Mesendoderm (in vitro differentiated cells): ENCODE results near the gene CDC14A.
"Not testable (repeated sequence)": the region's sequence is repeated elsewhere in the genome, so short reads cannot be mapped to it uniquely, and the experiment has no call there.

Experiments used
- DNase-seq: peaks from one replicate; pipeline ENCODE4 v3.0.0; 2013
- H2AK5ac ChIP-seq: 2 replicates; pipeline ENCODE4 v1.6.1; 2013; ENCODE audit warnings: low read length, inconsistent platforms
- H2BK120ac ChIP-seq: 2 replicates; pipeline ENCODE4 v1.6.1; 2013; ENCODE audit warnings: low read depth, mild to moderate bottlenecking, low read length, moderate library complexity, mixed read lengths
- H2BK15ac ChIP-seq: replicated peaks from 2 replicates; pipeline ENCODE4 v1.6.1; 2013; ENCODE audit warnings: low read depth, mild to moderate bottlenecking, moderate library complexity
- H2BK5ac ChIP-seq: 2 replicates; pipeline ENCODE4 v1.6.1; 2013; ENCODE audit warnings: low read length, inconsistent platforms
- H3K18ac ChIP-seq: 2 replicates; pipeline ENCODE4 v1.6.1; 2013; ENCODE audit warnings: mild to moderate bottlenecking, low read length, mixed read lengths
- H3K23ac ChIP-seq: one replicate; pipeline ENCODE4 v1.6.1; 2013; ENCODE audit warnings: low read length
- H3K27ac ChIP-seq: 2 replicates; pipeline ENCODE4 v1.5.1; 2013; ENCODE audit warnings: low read depth, mild to moderate bottlenecking, inconsistent platforms, low read length, moderate library complexity
- H3K27me3 ChIP-seq: 2 replicates; pipeline ENCODE4 v1.6.1; 2013; ENCODE audit warnings: low read length, control low read depth, mild to moderate bottlenecking, inconsistent platforms; ENCODE audit not compliant: insufficient read depth, poor library complexity
- H3K36me3 ChIP-seq: 2 replicates; pipeline ENCODE4 v1.6.1; 2013; ENCODE audit warnings: low read length, inconsistent platforms; ENCODE audit not compliant: control insufficient read depth, insufficient read depth
- H3K4ac ChIP-seq: one replicate; pipeline ENCODE4 v1.6.1; 2013; ENCODE audit warnings: low read depth, mild to moderate bottlenecking, low read length, moderate library complexity
- H3K4me1 ChIP-seq: 2 replicates; pipeline ENCODE4 v1.6.1; 2013; ENCODE audit warnings: low read depth, low read length, inconsistent platforms; ENCODE audit not compliant: control insufficient read depth
- H3K4me2 ChIP-seq: 2 replicates; pipeline ENCODE4 v1.6.1; 2013; ENCODE audit warnings: low read length
- H3K4me3 ChIP-seq: 2 replicates; pipeline ENCODE4 v1.5.1; 2013; ENCODE audit warnings: mild to moderate bottlenecking, low read length
- H3K56ac ChIP-seq: one replicate; pipeline ENCODE4 v1.6.1; 2013; ENCODE audit warnings: low read length
- H3K79me1 ChIP-seq: 2 replicates; pipeline ENCODE4 v1.6.1; 2013; ENCODE audit warnings: low read length, inconsistent platforms
- H3K79me2 ChIP-seq: 2 replicates; pipeline ENCODE4 v1.6.1; 2013; ENCODE audit warnings: mild to moderate bottlenecking, low read length; ENCODE audit not compliant: control insufficient read depth, insufficient read depth
- H3K9ac ChIP-seq: 2 replicates; pipeline ENCODE4 v1.6.1; 2013; ENCODE audit warnings: low read length, inconsistent platforms
- H4K5ac ChIP-seq: one replicate; pipeline ENCODE4 v1.6.1; 2013; ENCODE audit warnings: low read length
- H4K8ac ChIP-seq: one replicate; pipeline ENCODE4 v1.6.1; 2013; ENCODE audit warnings: low read depth, mild to moderate bottlenecking, control low read depth, low read length, moderate library complexity
- WGBS: extraction: QIAGEN DNeasy Blood & Tissue Kit; methylation state at CpG from one replicate; pipeline ENCODE4 v1.1.7; 2013; ENCODE audit warnings: low lambda C conversion rate, missing lambda C conversion rate; ENCODE audit not compliant: insufficient coverage; ENCODE audit errors: extremely low coverage; 5-methylcytosine and 5-hydroxymethylcytosine counted together

Gene CDC14A

DNA sequence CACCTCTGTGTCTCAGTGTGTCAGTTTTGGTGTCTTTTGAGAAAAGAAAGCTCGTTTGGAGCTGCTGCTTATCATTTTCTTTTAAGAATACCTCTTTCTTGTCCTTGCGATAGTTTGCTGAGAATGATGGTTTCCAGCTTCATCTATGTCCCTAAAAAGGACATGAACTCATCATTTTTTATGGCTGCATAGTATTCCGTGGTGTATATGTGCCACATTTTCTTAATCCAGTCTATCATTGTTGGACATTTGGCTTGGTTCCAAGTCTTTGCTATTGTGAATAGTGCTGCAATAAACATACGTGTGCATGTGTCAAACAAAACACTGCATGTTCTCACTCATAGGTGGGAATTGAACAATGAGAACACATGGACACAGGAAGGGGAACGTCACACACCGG is 12.6 kb upstream of the CDC14A start:
- not testable (repeated sequence) for H3K4ac ChIP-seq, H3K23ac ChIP-seq, H3K4me2 ChIP-seq, H3K79me1 ChIP-seq, H3K27ac ChIP-seq, H3K9ac ChIP-seq, H3K27me3 ChIP-seq, H2BK5ac ChIP-seq, H2AK5ac ChIP-seq, H3K79me2 ChIP-seq, DNase-seq, H2BK15ac ChIP-seq, H4K5ac ChIP-seq, H3K36me3 ChIP-seq, H3K4me3 ChIP-seq, H4K8ac ChIP-seq, H3K56ac ChIP-seq, H3K4me1 ChIP-seq
- no CpG with 5 or more reads among the region's 6 CpGs for WGBS
- Histone ChIP-seq H2BK120ac (peak overlapping the region; percentile 96), H3K18ac (peak overlapping the region; percentile 61)

DNA sequence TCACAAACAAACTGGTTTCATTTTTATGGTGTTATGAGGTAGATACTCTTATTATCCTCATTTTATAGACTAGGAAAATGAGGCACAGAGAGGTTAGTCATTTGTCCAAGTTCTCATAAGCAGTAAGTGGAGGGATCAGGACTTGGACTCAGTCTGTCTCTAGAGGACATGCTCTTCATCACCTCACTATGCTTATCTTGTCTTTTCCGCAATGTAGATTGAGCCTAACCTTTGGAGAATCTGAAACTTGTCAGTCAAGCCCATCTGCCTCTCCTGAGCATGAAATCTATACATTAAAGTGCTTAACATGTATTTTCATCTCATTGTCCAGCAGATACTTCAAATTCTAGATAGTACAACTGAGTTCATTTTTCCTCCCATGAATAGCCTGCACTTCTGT is 11.8 kb upstream of the CDC14A start:
- H3K79me1 ChIP-seq: no peaks in the 10 kb centered on the region

DNA sequence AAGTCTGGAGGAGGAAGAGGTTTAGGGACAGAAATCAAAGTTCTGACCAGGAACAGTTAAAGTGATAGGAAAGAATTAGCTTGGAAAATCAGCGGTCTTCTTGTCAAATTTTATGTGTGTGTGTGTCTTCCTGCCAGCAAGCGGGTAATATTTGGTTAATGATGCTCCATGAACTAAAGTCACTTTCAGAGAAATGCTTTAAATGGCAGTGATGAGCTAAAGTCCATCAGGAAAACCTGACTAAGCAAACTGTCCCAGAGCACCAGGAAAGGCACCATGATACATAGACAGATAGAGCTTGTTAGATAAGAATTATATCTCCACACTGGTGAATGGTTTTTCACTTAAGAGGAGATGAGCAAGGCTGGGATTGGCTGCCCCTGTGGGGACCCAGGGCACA is 10.0 kb upstream of the CDC14A start:
- no CpG with 5 or more reads among the region's 2 CpGs for WGBS
- Histone ChIP-seq H3K56ac (no peak overlapping the region), H3K23ac (no peak overlapping the region)

More for the DNA sequence above, 11.8 kb upstream of the CDC14A start:
- Histone ChIP-seq H2AK5ac (no peak overlapping the region), H3K27ac (no peak overlapping the region), H2BK5ac (no peak overlapping the region), H3K9ac (no peak overlapping the region), H3K4ac (no peak overlapping the region), H2BK15ac (no peak overlapping the region), H2BK120ac (no peak overlapping the region), H3K27me3 (no peaks in the 10 kb centered on the region), H3K4me1 (peaks cover 7% of the 10 kb centered on the region), H4K8ac (no peak overlapping the region), H3K23ac (no peak overlapping the region), H3K4me3 (no peak overlapping the region), H3K56ac (no peak overlapping the region), H3K36me3 (no peaks in the 10 kb centered on the region), H3K79me2 (no peaks in the 10 kb centered on the region), H3K18ac (no peak overlapping the region), H4K5ac (no peak overlapping the region), H3K4me2 (no peak overlapping the region)
- WGBS: no CpG with 5 or more reads among the region's 1 CpG
- DNase-seq: no peak

DNA sequence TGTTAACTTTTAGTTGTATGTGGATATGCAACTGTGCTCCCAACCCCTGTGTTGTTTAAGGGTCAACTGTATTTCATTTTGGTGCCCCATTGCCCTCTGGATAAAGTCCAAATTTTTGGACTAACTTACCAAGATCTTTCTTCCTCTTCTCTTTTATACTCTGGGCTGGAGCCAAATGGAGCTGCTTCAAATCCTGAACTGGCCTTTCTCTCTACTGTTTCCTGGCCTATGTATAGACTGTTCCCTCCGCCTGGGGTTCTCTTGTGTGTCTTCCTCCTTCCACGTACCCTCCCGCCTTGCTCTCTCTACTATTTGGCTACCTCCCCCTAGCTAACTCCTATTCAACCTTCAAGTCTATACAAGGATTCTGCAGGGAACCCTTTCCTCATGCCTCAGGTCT is 8.4 kb upstream of the CDC14A start:
- H3K36me3 ChIP-seq: no peaks in the 10 kb centered on the region
- no peak overlapping the region for H2BK5ac ChIP-seq
- no peaks in the 10 kb centered on the region for H3K4me1 ChIP-seq
- WGBS: no CpG with 5 or more reads among the region's 3 CpGs
- H3K79me1 ChIP-seq: no peaks in the 10 kb centered on the region
- no peak overlapping the region for H3K4me2 ChIP-seq
- no peak overlapping the region for H4K5ac ChIP-seq
- H3K56ac ChIP-seq: no peak overlapping the region
- H3K4ac ChIP-seq: no peak overlapping the region
- no peak overlapping the region for H3K27ac ChIP-seq
- no peaks in the 10 kb centered on the region for H3K79me2 ChIP-seq
- H2AK5ac ChIP-seq: no peak overlapping the region
- H3K4me3 ChIP-seq: no peak overlapping the region
- no peaks in the 10 kb centered on the region for H3K27me3 ChIP-seq
- H2BK120ac ChIP-seq: no peak overlapping the region
- no peak overlapping the region for H2BK15ac ChIP-seq
- no peak overlapping the region for H3K23ac ChIP-seq
- H3K18ac ChIP-seq: no peak overlapping the region
- peak; percentile 26 for DNase-seq
- H4K8ac ChIP-seq: no peak overlapping the region
- H3K9ac ChIP-seq: no peak overlapping the region

More for the DNA sequence above, 10.0 kb upstream of the CDC14A start:
- H2BK5ac ChIP-seq: no peak overlapping the region
- H3K4ac ChIP-seq: no peak overlapping the region
- no peaks in the 10 kb centered on the region for H3K36me3 ChIP-seq
- H4K8ac ChIP-seq: no peak overlapping the region
- H3K79me1 ChIP-seq: no peaks in the 10 kb centered on the region
- no peak overlapping the region for H2BK15ac ChIP-seq
- no peak overlapping the region for H3K18ac ChIP-seq
- peaks cover 5% of the 10 kb centered on the region for H3K4me1 ChIP-seq
- no peaks in the 10 kb centered on the region for H3K79me2 ChIP-seq
- no peak overlapping the region for H3K4me2 ChIP-seq
- no peak overlapping the region for H2BK120ac ChIP-seq
- H2AK5ac ChIP-seq: no peak overlapping the region
- no peak overlapping the region for H3K27ac ChIP-seq
- H4K5ac ChIP-seq: no peak overlapping the region
- no peak for DNase-seq
- no peak overlapping the region for H3K4me3 ChIP-seq
- H3K9ac ChIP-seq: no peak overlapping the region
- no peaks in the 10 kb centered on the region for H3K27me3 ChIP-seq

DNA sequence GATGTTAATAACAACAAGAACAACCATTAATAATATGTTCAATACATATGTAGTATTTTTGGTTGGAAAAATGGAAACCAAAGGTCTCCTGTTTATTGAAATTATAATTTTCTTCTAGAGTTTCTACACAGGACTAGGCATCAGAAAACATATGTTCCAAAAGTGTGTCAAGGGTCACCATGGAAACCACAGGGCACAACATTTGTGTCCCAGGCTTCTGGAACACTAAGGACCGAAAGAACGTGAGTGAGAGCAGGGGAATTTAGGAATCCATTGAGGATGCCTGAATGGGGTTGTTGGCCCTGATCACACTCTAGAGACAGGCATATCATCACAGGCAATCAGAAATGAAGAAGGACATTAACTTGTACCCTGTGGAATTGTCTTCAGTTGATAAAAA is 7.5 kb upstream of the CDC14A start:
- H3K9ac ChIP-seq: no peak overlapping the region

DNA sequence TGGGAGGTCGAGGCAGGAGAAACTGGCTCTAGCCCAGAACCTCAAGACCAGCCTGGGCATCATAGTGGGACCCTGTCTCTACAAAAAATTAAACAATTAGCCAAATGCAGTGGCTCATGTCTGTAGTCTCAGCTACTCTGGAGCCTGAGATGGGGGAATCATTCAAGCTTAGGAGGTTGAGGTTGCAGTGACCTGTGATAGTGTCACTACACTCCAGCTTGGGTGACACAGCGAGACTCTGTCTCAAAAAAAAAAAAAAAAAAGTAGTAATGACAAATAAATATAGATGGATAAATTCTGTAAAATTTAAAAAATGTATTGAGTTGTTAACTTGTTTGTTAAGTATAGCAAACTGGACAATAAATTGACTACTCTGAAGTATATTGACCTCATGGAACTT is 5.9 kb upstream of the CDC14A start:
- Histone ChIP-seq H4K8ac (no peak overlapping the region), H3K27ac (no peak overlapping the region), H3K23ac (no peak overlapping the region), H3K79me1 (no peaks in the 10 kb centered on the region), H3K4me1 (no peaks in the 10 kb centered on the region), H3K18ac (no peak overlapping the region), H4K5ac (no peak overlapping the region), H3K4ac (no peak overlapping the region), H3K9ac (no peak overlapping the region), H2BK5ac (no peak overlapping the region), H3K27me3 (no peaks in the 10 kb centered on the region), H3K4me3 (no peak overlapping the region), H2BK120ac (no peak overlapping the region), H3K36me3 (no peaks in the 10 kb centered on the region), H3K56ac (no peak overlapping the region), H3K79me2 (no peaks in the 10 kb centered on the region), H2AK5ac (no peak overlapping the region), H2BK15ac (no peak overlapping the region), H3K4me2 (no peak overlapping the region)
- DNase-seq: no peak
- no CpG with 5 or more reads among the region's 2 CpGs for WGBS

More for the DNA sequence above, 7.5 kb upstream of the CDC14A start:
- no peak overlapping the region for H2BK120ac ChIP-seq
- H3K4me3 ChIP-seq: no peak overlapping the region
- no peak overlapping the region for H3K4me2 ChIP-seq
- H3K18ac ChIP-seq: no peak overlapping the region
- no peak overlapping the region for H3K56ac ChIP-seq
- H2BK15ac ChIP-seq: no peak overlapping the region
- no peaks in the 10 kb centered on the region for H3K4me1 ChIP-seq
- no peak overlapping the region for H2AK5ac ChIP-seq
- no peaks in the 10 kb centered on the region for H3K27me3 ChIP-seq
- WGBS: no CpG with 5 or more reads among the region's 2 CpGs
- H4K8ac ChIP-seq: no peak overlapping the region
- H3K4ac ChIP-seq: peak overlapping the region; percentile 36
- H3K27ac ChIP-seq: no peak overlapping the region
- H3K23ac ChIP-seq: no peak overlapping the region
- H4K5ac ChIP-seq: no peak overlapping the region
- no peaks in the 10 kb centered on the region for H3K79me2 ChIP-seq
- H3K79me1 ChIP-seq: no peaks in the 10 kb centered on the region
- H3K36me3 ChIP-seq: no peaks in the 10 kb centered on the region
- H2BK5ac ChIP-seq: no peak overlapping the region
- peak; percentile 67 for DNase-seq
